ENCODE measurements around the gene CRYBA4. TPM values are rescaled to one million over a fixed set of nuclear protein-coding genes. Genes with fewer than 3 reads are reported as not detected.

The CRYBA4 gene
- polyA plus RNA-seq (ENCODE audit: insufficient read length in 4 of 4), result not detected

DNA sequence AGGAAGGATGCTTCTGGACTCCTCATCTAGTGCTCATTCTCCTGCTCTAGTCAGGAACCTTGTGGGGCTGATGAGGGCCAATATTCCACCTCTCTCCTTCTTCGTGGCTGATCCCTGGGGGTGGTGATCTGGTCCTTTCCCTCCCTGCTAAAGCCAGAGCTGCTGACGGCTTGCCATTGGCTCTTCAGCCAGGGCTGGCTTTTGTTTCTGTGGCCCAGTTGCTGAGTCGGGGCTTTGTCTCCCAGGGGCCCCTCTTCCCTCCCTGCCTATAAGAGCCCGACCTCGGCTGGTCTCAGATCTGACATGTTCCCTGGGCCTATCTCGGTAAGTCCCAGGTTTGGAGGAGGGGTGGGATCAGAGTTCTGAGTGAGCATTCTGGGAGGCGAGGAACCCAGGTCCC, at the start of gene CRYBA4:
Gene CRYBA4 (plus strand): TSS at position 301 of the 400 bp plus-strand sequence. CDS start 634 bp downstream, outside the sequence.
- no peak for DNase-seq (ENCODE audit: low read depth in 4 of 4, low spot score in 3 of 4)

DNA sequence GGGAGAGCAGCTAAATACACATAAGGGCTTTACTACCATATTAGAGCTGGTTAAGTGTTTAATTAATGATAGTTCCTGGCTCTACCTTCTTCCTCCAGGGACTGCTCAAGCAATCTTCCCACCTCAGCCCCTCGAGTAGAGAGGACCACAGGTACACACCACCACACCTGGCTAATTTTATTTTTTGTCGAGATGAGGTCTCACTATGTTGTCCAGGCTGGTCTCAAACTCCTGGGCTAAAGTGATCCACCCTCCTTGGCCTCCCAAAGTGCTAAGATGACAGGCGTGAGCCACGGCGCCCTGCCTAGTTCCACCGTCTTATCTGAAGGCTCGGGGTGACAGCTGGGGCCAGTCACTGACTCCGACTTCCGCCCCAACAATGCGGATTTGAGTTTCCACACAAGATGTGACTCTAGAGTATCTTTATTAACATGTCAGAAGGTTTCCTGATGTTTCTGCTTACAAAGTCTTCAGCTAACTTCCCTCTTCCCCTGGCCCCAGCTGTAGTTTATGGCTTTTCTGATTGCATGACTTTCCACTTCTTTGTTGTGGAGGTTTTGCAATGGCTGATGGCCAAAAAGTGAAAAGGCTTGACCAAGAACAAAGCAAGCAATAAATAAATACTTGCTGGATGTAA, 48.6 kb upstream of the CRYBA4 start:
- DNase-seq (ENCODE audit: low read depth in 4 of 4, low spot score in 3 of 4), result peak in 3 of 4 donors; percentile 69 to 78 (median 75)

DNA sequence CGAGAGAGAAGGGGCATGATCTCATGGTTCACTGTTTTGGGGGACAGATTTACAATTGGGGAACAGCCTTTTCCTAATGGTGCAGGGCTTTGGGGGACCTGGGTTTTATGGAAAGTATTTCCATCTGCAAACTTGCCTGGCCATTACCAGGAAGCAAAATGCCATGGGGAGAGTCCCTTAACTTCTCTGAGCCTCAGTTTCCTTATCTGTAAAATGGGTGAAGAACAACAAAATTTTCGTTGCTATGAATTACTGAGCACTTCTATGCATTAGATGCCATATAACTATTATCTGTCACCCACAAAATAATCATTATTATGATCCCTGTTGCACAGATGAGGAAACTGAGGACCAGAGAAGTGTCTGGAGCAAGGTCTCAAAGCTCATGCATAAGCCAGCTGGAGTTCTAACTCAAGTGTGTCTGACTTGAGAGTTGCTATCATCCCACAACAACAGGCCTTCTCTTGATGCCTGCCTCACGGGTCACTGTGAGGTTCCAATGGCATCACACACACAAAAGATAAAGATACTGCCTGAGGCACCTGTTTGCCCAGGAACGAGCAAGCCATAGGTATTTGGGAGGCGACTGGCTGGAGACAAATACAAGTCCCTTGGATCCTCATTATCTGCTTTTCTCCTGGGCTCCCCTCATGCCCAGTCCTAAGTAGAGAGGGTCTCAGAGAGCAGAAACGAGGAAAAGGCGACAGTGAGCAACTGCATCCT, 47.6 kb upstream of the CRYBA4 start:
- DNase-seq (ENCODE audit: low read depth in 4 of 4, low spot score in 3 of 4), result no peak

- no peak for DNase-seq (ENCODE audit: low read depth in 4 of 4, low spot score in 3 of 4)
Observed at GRCh38 chr22:26576026-26576680, 45.6 kb upstream of the CRYBA4 start.

DNA sequence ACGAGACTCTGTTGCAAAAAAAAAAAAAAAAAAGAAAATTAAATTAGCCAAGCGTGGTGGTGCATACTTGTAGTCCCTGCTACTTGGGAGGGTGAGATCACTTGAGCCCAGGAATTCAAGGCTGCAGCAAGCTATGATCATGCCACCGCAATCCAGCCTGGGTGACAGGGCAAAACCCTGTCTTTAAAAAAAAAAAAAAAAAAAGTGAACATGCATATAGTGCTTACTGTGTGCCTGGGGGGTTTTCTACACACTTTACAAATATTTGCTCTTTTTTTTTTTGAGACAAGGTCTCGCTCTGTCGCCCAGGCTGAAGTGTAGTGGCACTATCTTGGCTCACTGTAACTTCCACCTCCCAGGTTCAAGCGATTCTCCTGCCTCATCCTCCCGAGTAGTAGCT, 44.7 kb upstream of the CRYBA4 start:
- no peak for DNase-seq (ENCODE audit: low read depth in 4 of 4, low spot score in 3 of 4)

DNA sequence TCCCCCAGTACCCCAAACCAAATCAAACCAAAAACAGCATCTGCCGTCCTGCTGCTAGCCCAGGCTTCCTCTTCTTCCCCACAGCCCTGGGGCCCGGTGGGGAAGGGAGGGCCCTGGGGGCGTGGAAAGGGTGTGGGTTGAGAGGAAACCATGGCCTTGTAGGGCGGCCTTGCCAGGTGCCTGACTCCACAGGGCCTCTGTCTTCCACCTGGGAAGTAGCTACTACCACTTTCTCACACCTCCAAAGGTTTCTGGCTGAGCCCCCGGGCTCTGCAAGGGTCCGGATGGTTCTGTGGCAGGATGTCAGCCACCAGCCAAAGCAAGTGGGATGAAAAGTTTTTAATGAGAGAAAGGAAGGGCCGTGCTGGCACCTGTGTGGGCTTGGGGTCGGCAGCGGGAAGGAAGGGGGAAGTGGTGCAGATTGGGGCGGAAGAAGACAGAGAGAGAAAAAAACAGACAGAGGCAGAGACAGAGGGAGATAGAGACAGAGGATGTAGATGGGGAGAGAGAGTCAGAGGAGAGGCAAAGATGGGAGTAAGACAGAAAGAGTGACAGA, 42.4 kb upstream of the CRYBA4 start:
- DNase-seq (ENCODE audit: low read depth in 4 of 4, low spot score in 3 of 4), result no peak

GRCh38 chr22:26580240-26580962, 41.4 kb upstream of the CRYBA4 start:
- DNase-seq (ENCODE audit: low read depth in 4 of 4, low spot score in 3 of 4), result no peak

DNA sequence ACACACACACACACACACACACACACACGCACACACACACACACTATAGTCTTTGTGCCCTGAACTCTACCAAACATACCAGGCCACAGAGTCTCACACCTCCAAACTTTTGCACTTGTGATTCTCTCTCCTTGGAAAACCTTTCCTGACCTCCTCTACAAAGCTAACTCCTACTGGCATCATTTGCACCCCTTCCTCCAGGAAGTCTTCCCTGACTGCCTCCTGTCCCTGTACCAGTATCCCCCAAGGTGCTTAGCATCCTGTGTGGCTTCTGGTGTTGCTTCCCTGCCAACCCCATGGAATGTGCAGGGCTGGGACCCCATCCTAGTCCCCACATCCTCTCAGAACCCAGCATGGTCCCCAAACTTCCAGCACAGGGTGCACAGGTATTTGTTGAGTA, 40.7 kb upstream of the CRYBA4 start:
- DNase-seq (ENCODE audit: low read depth in 4 of 4, low spot score in 3 of 4), result no peak

GRCh38 chr22:26581633-26582168, 40.1 kb upstream of the CRYBA4 start:
- DNase-seq (ENCODE audit: low read depth in 4 of 4, low spot score in 3 of 4), result no peak

DNA sequence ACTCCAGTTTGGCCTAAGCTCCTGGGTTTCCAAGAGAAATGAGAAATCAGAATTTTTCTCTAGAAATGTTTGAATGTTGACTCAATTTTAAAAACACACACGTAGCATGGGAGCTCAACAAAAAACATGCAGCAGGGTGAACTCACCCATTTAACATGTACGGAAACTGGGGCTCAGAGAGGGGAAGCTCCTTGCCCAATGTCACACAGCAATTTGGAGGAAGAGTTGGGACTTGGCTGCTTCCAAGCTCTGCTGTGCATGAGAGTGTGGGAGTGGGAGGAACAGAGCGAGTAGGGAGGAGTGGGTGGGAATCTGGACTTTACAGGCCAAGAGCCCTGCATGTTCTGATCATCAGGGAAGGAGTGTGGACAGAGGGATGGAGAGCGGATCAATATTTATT, 37.8 kb upstream of the CRYBA4 start:
- no peak for DNase-seq (ENCODE audit: low read depth in 4 of 4, low spot score in 3 of 4)

- no peak for DNase-seq (ENCODE audit: low read depth in 4 of 4, low spot score in 3 of 4)
Observed at GRCh38 chr22:26585104-26585790, 36.5 kb upstream of the CRYBA4 start.

DNA sequence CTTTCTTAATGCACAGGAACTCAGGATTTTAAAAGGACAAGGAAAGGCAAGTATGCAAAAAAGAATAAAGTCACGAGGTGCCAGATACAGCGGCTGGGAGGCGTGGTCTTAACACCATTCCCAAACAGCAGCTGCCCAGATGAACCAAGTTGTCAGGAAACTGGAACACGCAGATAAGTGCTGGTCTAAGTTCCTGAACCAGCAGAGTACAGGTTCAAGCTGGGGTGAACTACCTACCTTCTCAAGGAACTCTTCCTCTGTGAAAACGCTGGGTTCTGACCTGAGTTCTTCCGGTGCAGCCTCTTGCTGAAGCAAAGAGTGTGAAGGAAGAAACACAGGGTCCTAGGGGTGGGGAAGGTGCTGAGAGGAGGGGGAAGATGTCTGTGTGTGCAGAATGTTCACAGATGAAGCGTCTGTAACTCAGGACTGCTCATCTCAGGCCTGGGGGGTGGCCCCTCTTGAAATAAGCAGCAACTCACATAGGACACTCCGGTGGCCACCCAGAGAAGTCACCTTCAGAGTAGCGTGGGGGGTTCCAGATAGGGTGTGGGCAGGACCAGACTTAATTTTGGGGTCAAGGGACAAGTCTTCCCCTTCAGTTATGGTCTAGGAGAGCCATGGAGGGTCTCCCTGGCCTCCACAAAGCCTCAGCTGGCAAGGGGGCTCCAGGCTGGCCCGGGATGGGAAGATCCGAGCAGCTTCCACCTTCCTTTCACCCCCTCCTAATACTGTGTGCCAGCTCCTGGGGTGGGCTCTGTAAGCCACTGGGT, 35.0 kb upstream of the CRYBA4 start:
- no peak for DNase-seq (ENCODE audit: low read depth in 4 of 4, low spot score in 3 of 4)

DNA sequence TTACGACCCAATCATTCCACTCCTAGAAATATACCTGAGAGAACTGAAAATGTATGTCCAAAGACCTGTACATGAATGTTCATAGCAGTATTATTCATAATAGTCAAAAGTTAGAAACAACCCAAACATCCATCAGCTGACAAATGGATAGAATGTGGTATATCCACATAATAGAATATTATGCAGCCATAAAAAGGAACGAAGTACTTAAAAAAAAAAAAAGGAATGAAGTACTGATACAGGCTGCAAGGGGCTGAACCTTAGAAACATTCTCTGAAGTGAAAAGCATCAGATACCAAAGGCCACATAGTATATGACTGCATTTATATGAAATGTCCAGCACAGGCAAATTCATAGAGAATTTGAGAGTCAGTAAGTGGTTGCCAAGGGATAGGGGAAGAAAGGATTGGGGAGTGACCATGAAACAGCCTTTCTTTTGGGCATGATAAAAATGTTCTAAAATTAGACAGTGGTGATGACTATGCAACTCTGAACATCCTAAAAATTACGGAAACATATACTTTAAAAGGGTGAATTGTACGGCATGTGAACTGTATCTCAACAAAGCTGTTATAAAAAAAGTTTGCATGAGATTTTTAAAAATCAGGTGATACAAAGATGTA, 33.7 kb upstream of the CRYBA4 start:
- DNase-seq (ENCODE audit: low read depth in 4 of 4, low spot score in 3 of 4), result no peak

GRCh38 chr22:26588729-26589366, 32.9 kb upstream of the CRYBA4 start:
- DNase-seq (ENCODE audit: low read depth in 4 of 4, low spot score in 3 of 4), result no peak

- no peak for DNase-seq (ENCODE audit: low read depth in 4 of 4, low spot score in 3 of 4)
Observed at GRCh38 chr22:26589367-26589844, 32.4 kb upstream of the CRYBA4 start.

GRCh38 chr22:26589845-26590736, 31.7 kb upstream of the CRYBA4 start, which contains the start of gene TPST2:
TPST2 (minus strand) TSS chr22:26590132; CDS start chr22:26541630, 48,502 bp downstream.
- DNase-seq (ENCODE audit: low read depth in 4 of 4, low spot score in 3 of 4), result peak; percentile 54 to 73 (median 71)

DNA sequence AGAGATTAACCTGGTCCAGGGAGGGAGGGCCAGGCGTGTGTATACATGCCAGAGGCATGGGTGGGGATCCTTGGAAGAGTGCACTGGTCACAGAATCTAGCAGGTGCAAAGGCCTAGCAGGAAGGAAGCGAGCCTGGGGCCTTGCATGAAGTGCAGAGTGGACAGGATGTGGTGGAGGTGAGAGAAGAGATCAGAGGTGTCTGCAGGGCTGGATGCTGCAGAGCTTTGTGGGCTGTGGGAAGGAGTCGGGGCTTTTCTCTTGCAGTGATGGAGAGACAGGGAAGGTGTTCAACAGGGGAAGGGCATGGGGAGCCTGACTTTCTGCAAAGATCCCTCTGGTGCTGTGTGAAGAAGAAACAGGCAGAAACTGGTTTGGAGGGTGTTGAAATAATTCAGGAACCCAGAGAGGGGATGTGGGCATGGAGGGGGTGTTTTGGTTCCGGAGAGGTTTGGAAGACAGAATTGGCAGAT, 29.3 kb upstream of the CRYBA4 start:
- no peak for DNase-seq (ENCODE audit: low read depth in 4 of 4, low spot score in 3 of 4)
